GM12801 (cell line): ENCODE results near the gene MIR17HG.

Source experiments
- TF ChIP-seq, protein P1 (sequence below): IDR thresholded peaks from one replicate; pipeline ENCODE4 v1.5.1; 2011; ENCODE audit warnings: control low read depth; ENCODE audit not compliant: insufficient read length; ENCODE audit errors: extremely low read depth

The MIR17HG gene

DNA sequence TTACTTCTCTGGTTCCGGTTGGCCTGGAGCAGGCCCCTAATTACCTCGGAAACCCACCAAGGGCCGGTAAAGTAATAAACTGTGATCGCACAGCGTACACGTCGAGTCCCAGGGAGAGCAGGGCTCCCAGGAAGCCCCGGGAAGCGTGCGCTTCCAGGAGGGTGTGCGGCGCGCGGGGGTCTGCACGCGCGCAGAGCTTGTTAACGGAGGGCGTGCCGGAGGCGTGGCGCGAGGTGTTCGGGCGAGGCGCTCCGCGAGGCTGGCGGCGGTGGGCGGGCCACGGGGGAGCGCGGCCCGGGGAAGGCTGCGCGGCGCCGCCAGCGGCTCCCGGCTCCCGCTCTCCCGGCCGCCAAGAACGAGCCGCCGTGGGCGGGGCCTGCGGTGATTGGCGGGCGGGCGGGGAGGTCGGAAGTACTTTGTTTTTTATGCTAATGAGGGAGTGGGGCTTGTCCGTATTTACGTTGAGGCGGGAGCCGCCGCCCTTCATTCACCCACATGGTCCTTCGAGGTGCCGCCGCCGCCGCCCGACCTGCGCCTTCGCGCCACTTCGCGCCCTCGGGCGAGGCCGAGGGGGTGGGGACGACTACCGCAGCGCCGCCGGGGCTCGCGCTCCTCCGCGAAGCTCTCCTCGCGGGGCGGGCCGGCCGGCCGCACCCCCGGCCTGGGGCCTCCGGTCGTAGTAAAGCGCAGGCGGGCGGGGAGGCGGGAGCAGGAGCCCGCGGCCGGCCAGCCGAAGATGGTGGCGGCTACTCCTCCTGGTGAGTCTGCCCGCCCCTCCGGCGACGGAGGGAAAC lies at the start of gene MIR17HG:
MIR17HG (plus strand) TSS at position 486 of the 794 bp plus-strand sequence.
- TF ChIP-seq, protein P1, sequence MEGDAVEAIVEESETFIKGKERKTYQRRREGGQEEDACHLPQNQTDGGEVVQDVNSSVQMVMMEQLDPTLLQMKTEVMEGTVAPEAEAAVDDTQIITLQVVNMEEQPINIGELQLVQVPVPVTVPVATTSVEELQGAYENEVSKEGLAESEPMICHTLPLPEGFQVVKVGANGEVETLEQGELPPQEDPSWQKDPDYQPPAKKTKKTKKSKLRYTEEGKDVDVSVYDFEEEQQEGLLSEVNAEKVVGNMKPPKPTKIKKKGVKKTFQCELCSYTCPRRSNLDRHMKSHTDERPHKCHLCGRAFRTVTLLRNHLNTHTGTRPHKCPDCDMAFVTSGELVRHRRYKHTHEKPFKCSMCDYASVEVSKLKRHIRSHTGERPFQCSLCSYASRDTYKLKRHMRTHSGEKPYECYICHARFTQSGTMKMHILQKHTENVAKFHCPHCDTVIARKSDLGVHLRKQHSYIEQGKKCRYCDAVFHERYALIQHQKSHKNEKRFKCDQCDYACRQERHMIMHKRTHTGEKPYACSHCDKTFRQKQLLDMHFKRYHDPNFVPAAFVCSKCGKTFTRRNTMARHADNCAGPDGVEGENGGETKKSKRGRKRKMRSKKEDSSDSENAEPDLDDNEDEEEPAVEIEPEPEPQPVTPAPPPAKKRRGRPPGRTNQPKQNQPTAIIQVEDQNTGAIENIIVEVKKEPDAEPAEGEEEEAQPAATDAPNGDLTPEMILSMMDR = no peak

DNA sequence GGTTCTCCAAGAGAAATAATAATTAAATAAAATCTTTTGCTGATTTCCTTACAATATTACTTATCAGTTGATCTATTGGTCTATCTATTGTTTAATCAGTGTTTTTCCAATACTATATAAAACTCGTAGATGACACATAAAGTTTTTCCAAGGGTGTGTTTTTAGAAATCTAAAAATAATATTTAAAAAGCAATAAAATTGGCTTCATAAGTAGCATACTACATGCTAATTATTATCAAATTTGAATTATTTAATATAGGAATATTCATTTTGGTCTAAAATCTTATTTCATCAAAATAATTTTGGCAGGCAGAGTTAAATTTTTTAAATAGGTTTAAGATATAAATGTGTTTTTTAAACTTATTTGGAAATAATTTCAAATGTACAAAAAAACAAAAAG lies 49.4 kb upstream of the MIR17HG start:
- TF ChIP-seq, protein P1 = no peak

DNA sequence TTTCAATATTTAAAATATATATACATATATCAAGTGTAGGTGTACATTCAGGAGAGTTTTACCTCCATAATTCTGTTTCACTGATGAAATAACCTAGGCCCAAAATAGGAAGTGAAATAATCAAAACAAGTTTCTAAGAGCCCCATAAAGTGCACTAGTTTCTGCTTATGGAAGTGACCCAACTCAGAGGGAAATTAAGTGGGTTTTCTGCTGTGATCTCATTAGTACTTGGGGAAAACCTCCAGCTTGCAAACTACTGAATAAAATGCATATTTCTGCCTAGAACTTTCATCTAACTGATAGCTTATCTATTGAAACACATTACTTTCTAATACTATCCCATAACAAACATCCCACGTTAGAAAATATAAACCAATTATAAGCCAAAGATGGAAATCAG lies 45.4 kb upstream of the MIR17HG start:
- TF ChIP-seq, protein P1 = no peak

DNA sequence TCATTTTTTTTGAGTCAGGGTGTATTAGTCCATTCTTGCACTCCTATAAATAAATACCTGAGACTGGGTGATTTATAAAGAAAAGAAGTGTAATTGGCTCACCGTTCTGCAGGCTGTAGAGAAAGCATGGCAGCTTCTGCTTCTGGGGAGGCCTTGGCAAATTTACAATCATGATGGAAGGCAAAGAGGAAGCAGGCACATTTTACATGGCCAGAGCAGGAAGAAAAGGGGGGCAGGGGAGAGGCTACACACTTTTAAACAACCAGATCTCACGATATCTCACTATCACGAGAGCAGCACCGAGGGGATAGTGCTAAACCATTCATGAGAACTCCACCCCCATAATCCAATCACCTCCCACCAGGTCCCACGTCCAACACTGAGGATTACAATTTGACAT lies 44.5 kb upstream of the MIR17HG start:
- TF ChIP-seq, protein P1 = no peak

DNA sequence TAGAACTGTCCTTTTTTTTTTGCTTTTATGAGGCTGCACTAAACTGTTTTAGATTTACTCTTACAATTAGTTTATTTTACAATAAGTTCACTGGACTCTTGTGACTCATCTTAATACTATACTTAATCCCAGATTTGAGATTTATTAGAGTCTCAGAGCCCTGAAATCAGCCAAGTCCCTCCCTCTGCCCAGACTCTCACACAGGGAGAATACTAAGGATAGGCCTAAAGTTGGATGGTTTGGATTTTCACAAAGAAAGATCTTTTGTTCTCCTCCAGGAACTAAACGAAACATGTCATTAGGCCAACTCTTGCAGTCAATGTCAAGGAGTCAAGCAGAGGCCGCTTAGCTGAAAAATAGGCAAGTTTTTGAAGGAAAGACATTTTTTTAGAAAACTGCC lies 42.7 kb upstream of the MIR17HG start:
- TF ChIP-seq, protein P1 = no peak

DNA sequence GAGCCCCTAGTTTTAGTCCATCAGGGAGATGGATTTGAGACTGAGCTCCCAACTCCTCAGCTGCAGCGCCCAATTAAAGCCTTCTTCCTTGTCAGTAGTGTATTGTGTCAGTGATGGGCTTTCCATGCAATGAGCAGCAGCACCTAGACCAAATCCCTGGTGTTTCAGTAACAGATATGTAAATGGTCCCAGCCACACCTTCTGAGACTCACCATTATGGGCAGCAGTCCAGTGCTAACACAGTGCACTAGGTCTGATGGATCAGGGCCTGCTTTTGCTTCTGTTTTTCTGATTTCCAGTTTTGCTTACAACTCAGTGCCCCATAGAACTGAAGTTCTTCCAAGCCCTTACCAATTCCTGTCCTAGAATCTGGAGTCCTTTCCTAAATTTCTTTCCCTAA lies 41.8 kb upstream of the MIR17HG start:
- TF ChIP-seq, protein P1 = no peak

DNA sequence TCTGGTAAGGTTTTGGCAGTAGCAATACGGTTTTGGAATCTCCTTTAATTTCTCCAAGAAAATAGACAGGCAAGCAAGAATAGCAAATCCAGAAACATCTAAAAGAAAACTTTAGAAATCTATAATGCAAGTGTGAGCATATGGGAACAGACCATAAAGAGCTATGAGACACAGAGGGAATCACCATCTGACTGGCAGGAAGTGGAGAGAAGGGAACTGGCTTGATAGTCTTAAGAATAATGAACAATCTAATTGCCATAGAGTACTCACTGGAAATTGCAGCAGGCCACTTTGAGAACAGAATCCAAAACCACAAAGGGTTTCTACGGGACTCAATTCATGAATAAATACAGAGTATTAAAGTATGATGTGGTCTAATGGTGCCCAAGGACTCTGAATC lies 39.6 kb upstream of the MIR17HG start:
- TF ChIP-seq, protein P1 = no peak

DNA sequence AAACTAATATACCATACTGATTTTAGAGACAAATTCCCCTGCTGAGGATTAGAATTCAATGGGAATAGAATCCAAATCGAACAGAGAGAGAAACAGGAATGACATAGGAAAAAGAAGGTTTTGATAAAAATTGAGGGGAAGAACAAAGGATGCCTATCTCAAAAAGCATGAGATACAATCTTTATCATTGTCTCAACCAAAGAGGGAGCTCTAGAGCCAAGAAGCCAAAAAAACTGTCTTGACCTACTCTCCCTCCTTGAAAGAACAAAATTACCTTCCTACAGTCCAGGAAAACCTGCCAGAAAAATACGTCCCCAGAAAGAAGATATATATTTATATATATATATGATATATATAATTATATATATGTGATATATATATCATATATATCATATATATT lies 39.2 kb upstream of the MIR17HG start:
- TF ChIP-seq, protein P1 = no peak
